HepG2 (cell line): Measurements from ENCODE around the gene CNGA3.

Experiments used
- CREB1 ChIP-seq, 2 experiments: fragments of 450-650 bp in 1 of 2; IDR thresholded peaks; 2 replicates each; pipeline ENCODE4 v1.6.1; 2016 to 2017; ENCODE audit warnings: control low read depth in 1 of 2, mild to moderate bottlenecking in 1 of 2, missing compliant biosample characterization in 1 of 2, missing genetic modification characterization in 1 of 2
- CREM ChIP-seq, 2 experiments: sonication (generic) in 1 of 2; formaldehyde crosslinking in 1 of 2; IDR thresholded peaks; 2 replicates each; pipeline versions ENCODE4 v1.4.0 to v1.6.1; 2016 to 2020; ENCODE audit warnings: antibody characterized with exemption in 1 of 2, mild to moderate bottlenecking in 1 of 2, missing genetic modification reagents in 1 of 2
- FOSL2 ChIP-seq: sonication (generic); formaldehyde crosslinking; IDR thresholded peaks from 2 replicates; pipeline ENCODE4 v1.4.0; 2020; ENCODE audit warnings: missing genetic modification reagents
- POLR2A ChIP-seq, 2 experiments: IDR thresholded peaks; 2 replicates each; pipeline ENCODE4 v1.6.1; 2011; ENCODE audit warnings: low read depth in 2 of 2, low read length in 2 of 2, mild to moderate bottlenecking in 1 of 2, moderate library complexity in 1 of 2; ENCODE audit not compliant: insufficient read depth in 1 of 2
- ZFY ChIP-seq: sonication (generic); formaldehyde crosslinking; IDR thresholded peaks from 2 replicates; pipeline ENCODE4 v1.4.0; 2020; ENCODE audit warnings: missing genetic modification reagents
- TF ChIP-seq, protein P1 (sequence below): sonication (generic); formaldehyde crosslinking; IDR thresholded peaks from 2 replicates; pipeline ENCODE4 v1.5.1; 2020; ENCODE audit warnings: mild to moderate bottlenecking, missing genetic modification reagents, moderate library complexity

GRCh38 chr2:98389251-98389605, 43.0 kb downstream of the CNGA3 start:
- TF ChIP-seq FOSL2 (CRISPR knock-in tag) = no peak
- TF ChIP-seq, protein P1, sequence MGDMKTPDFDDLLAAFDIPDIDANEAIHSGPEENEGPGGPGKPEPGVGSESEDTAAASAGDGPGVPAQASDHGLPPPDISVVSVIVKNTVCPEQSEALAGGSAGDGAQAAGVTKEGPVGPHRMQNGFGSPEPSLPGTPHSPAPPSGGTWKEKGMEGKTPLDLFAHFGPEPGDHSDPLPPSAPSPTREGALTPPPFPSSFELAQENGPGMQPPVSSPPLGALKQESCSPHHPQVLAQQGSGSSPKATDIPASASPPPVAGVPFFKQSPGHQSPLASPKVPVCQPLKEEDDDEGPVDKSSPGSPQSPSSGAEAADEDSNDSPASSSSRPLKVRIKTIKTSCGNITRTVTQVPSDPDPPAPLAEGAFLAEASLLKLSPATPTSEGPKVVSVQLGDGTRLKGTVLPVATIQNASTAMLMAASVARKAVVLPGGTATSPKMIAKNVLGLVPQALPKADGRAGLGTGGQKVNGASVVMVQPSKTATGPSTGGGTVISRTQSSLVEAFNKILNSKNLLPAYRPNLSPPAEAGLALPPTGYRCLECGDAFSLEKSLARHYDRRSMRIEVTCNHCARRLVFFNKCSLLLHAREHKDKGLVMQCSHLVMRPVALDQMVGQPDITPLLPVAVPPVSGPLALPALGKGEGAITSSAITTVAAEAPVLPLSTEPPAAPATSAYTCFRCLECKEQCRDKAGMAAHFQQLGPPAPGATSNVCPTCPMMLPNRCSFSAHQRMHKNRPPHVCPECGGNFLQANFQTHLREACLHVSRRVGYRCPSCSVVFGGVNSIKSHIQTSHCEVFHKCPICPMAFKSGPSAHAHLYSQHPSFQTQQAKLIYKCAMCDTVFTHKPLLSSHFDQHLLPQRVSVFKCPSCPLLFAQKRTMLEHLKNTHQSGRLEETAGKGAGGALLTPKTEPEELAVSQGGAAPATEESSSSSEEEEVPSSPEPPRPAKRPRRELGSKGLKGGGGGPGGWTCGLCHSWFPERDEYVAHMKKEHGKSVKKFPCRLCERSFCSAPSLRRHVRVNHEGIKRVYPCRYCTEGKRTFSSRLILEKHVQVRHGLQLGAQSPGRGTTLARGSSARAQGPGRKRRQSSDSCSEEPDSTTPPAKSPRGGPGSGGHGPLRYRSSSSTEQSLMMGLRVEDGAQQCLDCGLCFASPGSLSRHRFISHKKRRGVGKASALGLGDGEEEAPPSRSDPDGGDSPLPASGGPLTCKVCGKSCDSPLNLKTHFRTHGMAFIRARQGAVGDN (CRISPR knock-in tag) = no peak
- TF ChIP-seq CREM (IDR thresholded peaks at IDR 0.05) = no peak
- no peak for TF ChIP-seq CREM (CRISPR knock-in tag; IDR thresholded peaks at IDR 0.05)
- TF ChIP-seq CREB1 (IDR thresholded peaks at IDR 0.05) = no peak
- TF ChIP-seq CREB1 (CRISPR knock-in tag; IDR thresholded peaks at IDR 0.05) = no peak
- TF ChIP-seq POLR2A (IDR thresholded peaks at IDR 0.05; ENCODE audit: insufficient read depth in 1 of 2, low read depth in 2 of 2, low read length in 2 of 2) = no peak
- TF ChIP-seq ZFY (CRISPR knock-in tag) = no peak
